ENCODE measurements around the gene USP32.

The USP32 gene

GRCh38 chr17:60328679-60329078, 63.3 kb downstream of the USP32 start:
- TF ChIP-seq, protein P1, sequence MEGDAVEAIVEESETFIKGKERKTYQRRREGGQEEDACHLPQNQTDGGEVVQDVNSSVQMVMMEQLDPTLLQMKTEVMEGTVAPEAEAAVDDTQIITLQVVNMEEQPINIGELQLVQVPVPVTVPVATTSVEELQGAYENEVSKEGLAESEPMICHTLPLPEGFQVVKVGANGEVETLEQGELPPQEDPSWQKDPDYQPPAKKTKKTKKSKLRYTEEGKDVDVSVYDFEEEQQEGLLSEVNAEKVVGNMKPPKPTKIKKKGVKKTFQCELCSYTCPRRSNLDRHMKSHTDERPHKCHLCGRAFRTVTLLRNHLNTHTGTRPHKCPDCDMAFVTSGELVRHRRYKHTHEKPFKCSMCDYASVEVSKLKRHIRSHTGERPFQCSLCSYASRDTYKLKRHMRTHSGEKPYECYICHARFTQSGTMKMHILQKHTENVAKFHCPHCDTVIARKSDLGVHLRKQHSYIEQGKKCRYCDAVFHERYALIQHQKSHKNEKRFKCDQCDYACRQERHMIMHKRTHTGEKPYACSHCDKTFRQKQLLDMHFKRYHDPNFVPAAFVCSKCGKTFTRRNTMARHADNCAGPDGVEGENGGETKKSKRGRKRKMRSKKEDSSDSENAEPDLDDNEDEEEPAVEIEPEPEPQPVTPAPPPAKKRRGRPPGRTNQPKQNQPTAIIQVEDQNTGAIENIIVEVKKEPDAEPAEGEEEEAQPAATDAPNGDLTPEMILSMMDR (conservative IDR thresholded peaks at IDR 0.05; ENCODE audit: control insufficient read depth, insufficient read depth, low read depth, low read length), result no peak
- H3K4me3 ChIP-seq (ENCODE audit: control insufficient read depth, low read depth, low read length), result no peak overlapping the region
- DNase-seq (ENCODE audit: low read depth), result no peak

DNA sequence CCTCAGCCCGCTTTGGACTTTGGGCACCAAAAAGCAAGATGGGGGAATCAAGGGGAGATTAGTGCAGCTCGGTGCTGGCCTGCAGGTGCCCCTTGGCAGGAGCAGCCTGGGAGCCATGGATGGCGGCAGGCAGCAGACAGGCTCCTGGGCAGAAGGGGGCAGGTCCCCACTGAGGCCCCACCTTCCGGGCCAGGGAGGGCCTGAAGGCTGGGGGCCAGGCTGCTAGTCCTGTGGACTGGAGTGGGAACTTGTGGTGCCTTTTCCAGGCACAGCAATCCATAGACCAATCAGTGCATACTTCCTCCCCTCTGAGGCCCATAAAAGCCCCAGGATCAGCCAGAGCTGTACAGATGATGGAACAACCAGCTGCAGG, 64.0 kb downstream of the USP32 start:
- TF ChIP-seq, protein P1 (conservative IDR thresholded peaks at IDR 0.05; ENCODE audit: control insufficient read depth, insufficient read depth, low read depth, low read length), result no peak
- no peak for DNase-seq (ENCODE audit: low read depth)
- no peak overlapping the region for H3K4me3 ChIP-seq (ENCODE audit: control insufficient read depth, low read depth, low read length)

DNA sequence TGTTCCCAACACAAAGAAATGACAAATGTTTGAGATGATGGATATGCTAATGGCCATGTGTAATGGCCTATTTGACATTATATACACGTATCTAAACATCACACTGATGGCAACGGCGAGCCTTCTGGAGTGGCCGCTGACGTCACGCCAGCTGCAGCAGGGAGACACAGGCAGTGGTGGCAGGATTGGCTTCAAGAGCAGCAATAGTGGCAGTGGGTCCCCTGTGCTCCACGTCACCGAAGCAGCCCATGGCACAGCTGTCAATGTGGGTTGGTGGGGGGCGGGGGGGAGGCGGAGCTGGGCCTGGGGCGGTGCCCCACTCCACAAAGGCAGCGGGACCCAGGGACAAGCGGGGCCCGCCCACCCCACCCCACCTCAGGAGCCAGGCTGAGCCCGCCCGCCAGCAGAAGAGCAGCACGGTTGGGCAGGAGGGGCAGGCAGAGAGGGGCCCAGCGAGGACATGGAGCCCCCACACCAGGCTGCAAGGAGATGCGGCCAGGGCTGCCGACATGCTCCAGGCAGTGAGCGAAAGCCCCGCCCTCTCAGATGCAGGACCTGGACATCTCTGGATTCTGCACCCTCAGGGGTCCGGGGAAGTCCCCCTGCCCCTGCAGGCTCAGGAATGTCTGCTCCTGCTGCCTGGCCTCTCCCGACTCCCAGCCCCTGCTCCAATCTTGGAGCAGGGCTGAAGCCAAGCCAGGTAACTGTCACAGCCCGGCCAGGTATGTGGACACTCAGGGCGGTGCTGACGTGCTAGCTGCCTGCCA, 64.6 kb downstream of the USP32 start:
- no peak for DNase-seq (ENCODE audit: low read depth)
- no peak overlapping the region for H3K4me3 ChIP-seq (ENCODE audit: control insufficient read depth, low read depth, low read length)
- TF ChIP-seq, protein P1 (conservative IDR thresholded peaks at IDR 0.05; ENCODE audit: control insufficient read depth, insufficient read depth, low read depth, low read length), result no peak

- no peak overlapping the region for H3K4me3 ChIP-seq (ENCODE audit: control insufficient read depth, low read depth, low read length)
Observed at GRCh38 chr17:60326702-60327101, 65.2 kb downstream of the USP32 start.

DNA sequence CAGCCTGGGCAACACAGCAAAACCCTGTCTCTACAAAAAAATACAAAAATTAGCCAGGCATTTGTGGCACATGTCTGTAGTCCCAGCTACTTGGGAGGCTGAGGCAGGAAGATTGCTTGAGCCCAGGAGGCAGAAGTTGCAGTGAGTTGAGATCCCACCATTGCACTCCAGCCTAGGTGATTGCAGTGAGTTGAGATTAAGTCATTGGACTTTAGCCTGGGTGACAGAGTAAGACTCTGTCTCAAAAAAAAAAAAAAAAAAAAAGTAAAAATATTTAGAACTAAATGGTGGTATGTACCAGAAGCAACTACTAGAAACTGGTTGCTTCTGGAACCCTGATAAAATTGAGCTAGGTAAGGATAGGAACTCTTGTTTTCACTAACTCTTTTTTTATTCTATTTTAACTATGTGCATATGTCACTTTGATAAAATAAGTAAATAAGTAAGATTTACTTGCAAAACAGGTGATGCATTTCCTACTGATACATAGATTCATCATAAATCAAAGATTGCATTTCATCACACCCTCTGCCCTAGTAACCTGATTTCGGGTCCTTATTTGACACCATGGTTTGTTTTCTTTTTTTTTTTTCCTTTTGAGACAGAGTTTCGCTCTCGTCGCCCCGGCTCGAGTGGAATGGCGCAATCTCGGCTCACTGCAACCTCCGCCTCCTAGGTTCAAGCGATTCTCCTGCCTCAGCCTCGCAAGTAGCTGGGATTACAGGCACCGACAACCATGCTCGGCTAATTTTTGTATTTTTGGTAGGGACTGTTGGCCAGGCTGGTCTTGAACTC, 66.0 kb downstream of the USP32 start:
- H3K4me3 ChIP-seq (ENCODE audit: control insufficient read depth, low read depth, low read length), result no peak overlapping the region
- DNase-seq (ENCODE audit: low read depth), result no peak
- TF ChIP-seq, protein P1 (conservative IDR thresholded peaks at IDR 0.05; ENCODE audit: control insufficient read depth, insufficient read depth, low read depth, low read length), result no peak

More at GRCh38 chr17:60326702-60327101, 65.2 kb downstream of the USP32 start:
- TF ChIP-seq, protein P1 (conservative IDR thresholded peaks at IDR 0.05; ENCODE audit: control insufficient read depth, insufficient read depth, low read depth, low read length), result no peak
- no peak for DNase-seq (ENCODE audit: low read depth)

DNA sequence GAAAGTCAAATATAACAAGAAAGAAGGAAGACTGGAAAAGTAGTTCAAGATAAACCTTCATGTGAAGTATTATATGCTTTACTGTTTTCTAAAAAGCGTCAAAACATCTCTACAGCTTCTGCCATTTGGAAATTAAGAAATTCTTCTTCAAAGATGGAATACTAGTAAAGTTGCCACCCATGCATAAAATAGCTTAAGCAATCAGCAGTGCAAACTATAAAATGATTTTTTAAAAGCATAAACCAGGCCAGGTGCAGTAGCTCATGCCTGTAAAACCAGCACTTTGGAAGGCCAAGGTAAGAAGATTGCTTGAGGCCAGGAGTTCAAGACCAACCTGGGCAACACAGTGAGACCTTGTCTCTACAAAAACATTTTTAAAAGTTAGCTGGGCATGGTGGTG, 68.2 kb downstream of the USP32 start:
- TF ChIP-seq, protein P1 (conservative IDR thresholded peaks at IDR 0.05; ENCODE audit: control insufficient read depth, insufficient read depth, low read depth, low read length), result no peak
- DNase-seq (ENCODE audit: low read depth), result no peak
- H3K4me3 ChIP-seq (ENCODE audit: control insufficient read depth, low read depth, low read length), result no peak overlapping the region
